ENCODE results near the gene LAMP5. TPM values are rescaled to one million over a fixed set of nuclear protein-coding genes. Genes with fewer than 3 reads are reported as not detected.

LAMP5 gene
- total RNA-seq, 1 donor from 2014 or later: 2.3 TPM

GRCh38 chr20:9510911-9511310 is 3.5 kb upstream of the LAMP5 start:
- peaks cover 3% of the 10 kb centered on the region for H3K4me1 ChIP-seq (ENCODE audit: insufficient read depth, low read length)
- no peaks in the 10 kb centered on the region for H3K9me3 Mint-ChIP-seq (ENCODE audit: unreplicated experiment)
- H2AFZ ChIP-seq (ENCODE audit: low read depth, low read length): no peak overlapping the region
- H3K27ac Mint-ChIP-seq (ENCODE audit: unreplicated experiment): no peak overlapping the region
- no peaks in the 10 kb centered on the region for H3K9me3 ChIP-seq (ENCODE audit: insufficient read depth, low read depth, low read length)
- H3K27ac ChIP-seq (ENCODE audit: low read depth, low read length): no peak overlapping the region
- H3K4me2 ChIP-seq (ENCODE audit: low read length): no peak overlapping the region
- H3K27me3 ChIP-seq (ENCODE audit: insufficient read depth, low read length): peaks cover 70% of the 10 kb centered on the region
- peaks cover 24% of the 10 kb centered on the region for H3K27me3 Mint-ChIP-seq (ENCODE audit: low read depth, unreplicated experiment)
- no peak overlapping the region for H3K4me3 ChIP-seq (ENCODE audit: insufficient read depth, low read depth, low read length)
- no peaks in the 10 kb centered on the region for H3K36me3 Mint-ChIP-seq (ENCODE audit: low read depth, unreplicated experiment)
- H3K79me2 ChIP-seq (ENCODE audit: insufficient read depth, low read length): no peaks in the 10 kb centered on the region
- H4K20me1 ChIP-seq (ENCODE audit: insufficient read depth, low read length): no peaks in the 10 kb centered on the region
- DNase-seq (ENCODE audit: low read depth) (no peak), FAIRE-seq (no peak)
- H3K4me3 Mint-ChIP-seq (ENCODE audit: unreplicated experiment): no peak overlapping the region
- no peak overlapping the region for H3K9ac ChIP-seq (ENCODE audit: low read length)
- TF ChIP-seq CTCF (IDR thresholded peaks at IDR 0.05; ENCODE audit: insufficient read depth, low read depth, low read length) (no peak), EZH2 (IDR thresholded peaks at IDR 0.05; ENCODE audit: insufficient read depth, low read length) (no peak)
- no peaks in the 10 kb centered on the region for H3K36me3 ChIP-seq (ENCODE audit: insufficient read depth, low read length)
- peaks cover 4% of the 10 kb centered on the region for H3K4me1 Mint-ChIP-seq (ENCODE audit: low read depth, unreplicated experiment)

GRCh38 chr20:9514072-9514460 is 324 bp upstream of the LAMP5 start:
- H4K20me1 ChIP-seq (ENCODE audit: insufficient read depth, low read length): no peaks in the 10 kb centered on the region
- FAIRE-seq (no peak), DNase-seq (ENCODE audit: low read depth) (no peak)
- H3K9me3 Mint-ChIP-seq (ENCODE audit: unreplicated experiment): peaks cover 3% of the 10 kb centered on the region
- H3K4me2 ChIP-seq (ENCODE audit: low read length): peak overlapping the region; percentile 76
- no peak overlapping the region for H2AFZ ChIP-seq (ENCODE audit: low read depth, low read length)
- H3K4me1 ChIP-seq (ENCODE audit: insufficient read depth, low read length): peaks cover 3% of the 10 kb centered on the region
- H3K79me2 ChIP-seq (ENCODE audit: insufficient read depth, low read length): no peaks in the 10 kb centered on the region
- no peak overlapping the region for H3K9ac ChIP-seq (ENCODE audit: low read length)
- no peaks in the 10 kb centered on the region for H3K36me3 Mint-ChIP-seq (ENCODE audit: low read depth, unreplicated experiment)
- H3K27me3 ChIP-seq (ENCODE audit: insufficient read depth, low read length): peaks cover 58% of the 10 kb centered on the region
- H3K4me3 ChIP-seq (ENCODE audit: insufficient read depth, low read depth, low read length): no peak overlapping the region
- H3K27ac Mint-ChIP-seq (ENCODE audit: unreplicated experiment): no peak overlapping the region
- H3K9me3 ChIP-seq (ENCODE audit: insufficient read depth, low read depth, low read length): no peaks in the 10 kb centered on the region
- peak overlapping the region; percentile 79 for H3K4me3 Mint-ChIP-seq (ENCODE audit: unreplicated experiment)
- H3K36me3 ChIP-seq (ENCODE audit: insufficient read depth, low read length): no peaks in the 10 kb centered on the region
- peaks cover 8% of the 10 kb centered on the region for H3K4me1 Mint-ChIP-seq (ENCODE audit: low read depth, unreplicated experiment)
- H3K27me3 Mint-ChIP-seq (ENCODE audit: low read depth, unreplicated experiment): peaks cover 51% of the 10 kb centered on the region
- no peak for TF ChIP-seq EZH2 (IDR thresholded peaks at IDR 0.05; ENCODE audit: insufficient read depth, low read length)
- no peak for TF ChIP-seq CTCF (IDR thresholded peaks at IDR 0.05; ENCODE audit: insufficient read depth, low read depth, low read length)
- H3K27ac ChIP-seq (ENCODE audit: low read depth, low read length): no peak overlapping the region

- Histone ChIP-seq H3K27ac (ENCODE audit: low read depth, low read length) (no peak overlapping the region), H3K27me3 (ENCODE audit: insufficient read depth, low read length) (peaks cover 57% of the 10 kb centered on the region), H3K9me3 (ENCODE audit: insufficient read depth, low read depth, low read length) (no peaks in the 10 kb centered on the region), H3K9ac (ENCODE audit: low read length) (no peak overlapping the region), H3K4me2 (ENCODE audit: low read length) (peak overlapping the region; percentile 76), H4K20me1 (ENCODE audit: insufficient read depth, low read length) (no peaks in the 10 kb centered on the region), H3K4me3 (ENCODE audit: insufficient read depth, low read depth, low read length) (no peak overlapping the region), H2AFZ (ENCODE audit: low read depth, low read length) (no peak overlapping the region), H3K36me3 (ENCODE audit: insufficient read depth, low read length) (no peaks in the 10 kb centered on the region), H3K4me1 (ENCODE audit: insufficient read depth, low read length) (peaks cover 3% of the 10 kb centered on the region), H3K79me2 (ENCODE audit: insufficient read depth, low read length) (no peaks in the 10 kb centered on the region)
- TF ChIP-seq CTCF (IDR thresholded peaks at IDR 0.05; ENCODE audit: insufficient read depth, low read depth, low read length) (no peak), EZH2 (IDR thresholded peaks at IDR 0.05; ENCODE audit: insufficient read depth, low read length) (peak; percentile 31)
- peaks cover 50% of the 10 kb centered on the region for H3K27me3 Mint-ChIP-seq (ENCODE audit: low read depth, unreplicated experiment)
- peaks cover 3% of the 10 kb centered on the region for H3K9me3 Mint-ChIP-seq (ENCODE audit: unreplicated experiment)
- H3K36me3 Mint-ChIP-seq (ENCODE audit: low read depth, unreplicated experiment): no peaks in the 10 kb centered on the region
- no peak for DNase-seq (ENCODE audit: low read depth)
- peak overlapping the region; percentile 79 for H3K4me3 Mint-ChIP-seq (ENCODE audit: unreplicated experiment)
- no peak overlapping the region for H3K27ac Mint-ChIP-seq (ENCODE audit: unreplicated experiment)
- FAIRE-seq: no peak
- H3K4me1 Mint-ChIP-seq (ENCODE audit: low read depth, unreplicated experiment): peaks cover 8% of the 10 kb centered on the region
Observed at GRCh38 chr20:9515214-9515585, 810 bp downstream of the LAMP5 start.
